AG08396 (cell line): ENCODE measurements around the gene MPHOSPH9.
"Not testable (repeated sequence)": the region's sequence is repeated elsewhere in the genome, so short reads cannot be mapped to it uniquely, and the experiment has no call there.

Experiments used
- DNase-seq: peaks from one replicate; pipeline ENCODE4 v3.0.0; 2012; ENCODE audit warnings: low spot score, mixed read lengths

MPHOSPH9 gene

GRCh38 chr12:123254853-123255446 lies 22.0 kb upstream of the MPHOSPH9 start:
- DNase-seq = no peak

GRCh38 chr12:123253641-123254459 lies 20.9 kb upstream of the MPHOSPH9 start:
- no peak for DNase-seq

GRCh38 chr12:123252365-123252764 lies 19.4 kb upstream of the MPHOSPH9 start:
- not testable (repeated sequence) for DNase-seq

GRCh38 chr12:123251403-123252076 lies 18.6 kb upstream of the MPHOSPH9 start:
- DNase-seq = no peak

GRCh38 chr12:123250471-123251383 lies 17.8 kb upstream of the MPHOSPH9 start:
- no peak for DNase-seq

- not testable (repeated sequence) for DNase-seq
Measured at GRCh38 chr12:123248996-123249741, 16.2 kb upstream of the MPHOSPH9 start.

- DNase-seq = not testable (repeated sequence)
Measured at GRCh38 chr12:123248129-123248528, 15.2 kb upstream of the MPHOSPH9 start.

- DNase-seq = no peak
Measured at GRCh38 chr12:123245678-123246077, 12.7 kb upstream of the MPHOSPH9 start.

GRCh38 chr12:123243671-123244262 lies 10.8 kb upstream of the MPHOSPH9 start:
- DNase-seq = no peak

- no peak for DNase-seq
Measured at GRCh38 chr12:123242116-123242904, 9.4 kb upstream of the MPHOSPH9 start.

GRCh38 chr12:123238961-123239360 lies 6.0 kb upstream of the MPHOSPH9 start:
- DNase-seq = no peak

- DNase-seq = no peak
Measured at GRCh38 chr12:123238330-123238682, 5.4 kb upstream of the MPHOSPH9 start.

GRCh38 chr12:123237646-123238329 lies 4.8 kb upstream of the MPHOSPH9 start:
- DNase-seq = peak; percentile 66

- DNase-seq = no peak
Measured at GRCh38 chr12:123233505-123234308, 766 bp upstream of the MPHOSPH9 start.

GRCh38 chr12:123232472-123232806 lies 502 bp downstream of the MPHOSPH9 start:
- no peak for DNase-seq

- no peak for DNase-seq
Measured at GRCh38 chr12:123231931-123232330, 1.0 kb downstream of the MPHOSPH9 start.

- DNase-seq = no peak
Measured at GRCh38 chr12:123229051-123229450, 3.9 kb downstream of the MPHOSPH9 start.

- DNase-seq = no peak
Measured at GRCh38 chr12:123227581-123228258, 5.2 kb downstream of the MPHOSPH9 start.
